Activated CD8-positive, alpha-beta T cell treated with anti-CD3 and anti-CD28 coated beads, Interleukin-2, amount 10 ng/mL, durations not matched to agents 7 days and 5 days (primary cell): ENCODE measurements around the gene SSC5D. TPM values are rescaled to one million over a fixed set of nuclear protein-coding genes. Genes with fewer than 3 reads are reported as not detected.

Experiments used
- ATAC-seq: fragments of 150-1000 bp; cut with Tn5 transposase; one replicate; pipeline ENCODE4 v1.10.0; 2021; ENCODE audit warnings: moderate library complexity
- CTCF ChIA-PET: fragments of 350-600 bp; sonication (Branson Sonifier 250); formaldehyde crosslinking; loops from one replicate; lab custom pipeline; 2021; ENCODE audit warnings: antibody characterized with exemption; lab: Charles Lee
- POLR2A ChIA-PET: fragments of 350-600 bp; sonication (Branson Sonifier 250); formaldehyde crosslinking; loops from one replicate; lab custom pipeline; 2021; ENCODE audit warnings: antibody characterized with exemption; lab: Charles Lee
- DNase-seq: peaks from one replicate; pipeline ENCODE4 v3.0.0-alpha.2; 2020
- H3K27ac Mint-ChIP-seq: one replicate; pipeline ENCODE4 v1.8.0; 2021; ENCODE audit warnings: mild to moderate bottlenecking, mixed read lengths
- H3K27me3 Mint-ChIP-seq: one replicate; pipeline ENCODE4 v1.8.0; 2021; ENCODE audit warnings: low read depth, mixed read lengths
- H3K36me3 Mint-ChIP-seq: one replicate; pipeline ENCODE4 v1.8.0; 2021; ENCODE audit warnings: low read depth, mixed read lengths
- H3K4me1 Mint-ChIP-seq: one replicate; pipeline ENCODE4 v1.8.0; 2021; ENCODE audit warnings: low read depth, mixed read lengths
- H3K4me3 Mint-ChIP-seq: one replicate; pipeline ENCODE4 v1.8.0; 2021; ENCODE audit warnings: mild to moderate bottlenecking, mixed read lengths
- H3K9me3 Mint-ChIP-seq: one replicate; pipeline ENCODE4 v1.8.0; 2022; ENCODE audit warnings: mixed read lengths; ENCODE audit not compliant: insufficient read depth
- total RNA-seq, 2 experiments: library from RNA; stranded (reverse); gene quantifications; one replicate each; pipeline ENCODE4 v1.2.3, GENCODE V29; 2021

SSC5D gene
- total RNA-seq, 2 experiments from 2014 or later, result 0.50 to 0.55 TPM

DNA sequence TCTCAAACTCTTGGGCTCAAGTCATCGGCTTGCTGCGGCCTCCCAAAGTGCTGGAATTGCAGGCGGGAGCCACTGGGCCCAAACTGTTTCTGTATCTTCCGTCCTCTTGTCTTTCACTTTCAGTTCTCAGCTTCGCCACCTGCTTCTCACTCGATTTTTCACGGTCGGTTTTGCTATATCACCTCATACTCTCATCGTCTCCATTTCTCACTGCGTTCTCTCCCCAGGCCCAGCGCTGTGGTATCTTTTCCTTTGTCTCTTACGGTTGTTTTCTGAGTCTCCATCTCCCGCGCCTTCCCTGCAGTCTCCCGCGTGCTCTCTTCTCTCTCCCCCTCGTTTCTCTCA lies 14.9 kb downstream of the SSC5D start:
- CTCF ChIA-PET, result interaction anchor here (0.7 to 3.6 kb wide), 28 partner anchors 9 to 362 kb away, joined by 3 to 75 read pairs (median 12); partner anchors contain the start of genes FIZ1, ISOC2, SSC5D and TMEM238

GRCh38 chr19:55503502-55504251 lies 15.4 kb downstream of the SSC5D start:
- Mint-ChIP-seq H3K27ac (peak overlapping the region; percentile 85), H3K36me3 (peaks cover 8% of the 10 kb centered on the region), H3K9me3 (no peaks in the 10 kb centered on the region), H3K4me1 (peaks cover 19% of the 10 kb centered on the region), H3K27me3 (no peaks in the 10 kb centered on the region), H3K4me3 (peak overlapping the region; percentile 70)
- ATAC-seq (peak; percentile 94), DNase-seq (peak; percentile 93)
- POLR2A ChIA-PET, result interaction anchor here (1.0 kb wide), 2 partner anchors 97 to 164 kb away, joined by 3 read pairs; no protein-coding TSS in a partner anchor
- CTCF ChIA-PET, result interaction anchor here (0.6 to 3.6 kb wide), 52 partner anchors 9 to 415 kb away, joined by 3 to 75 read pairs (median 5); partner anchors contain the start of genes DNAAF3, FIZ1, ISOC2 and KMT5C

More for the DNA sequence above, 14.9 kb downstream of the SSC5D start:
- peak overlapping the region; percentile 70 for H3K4me3 Mint-ChIP-seq
- POLR2A ChIA-PET, result no interaction called here
- DNase-seq, result no peak
- ATAC-seq, result no peak
- H3K4me1 Mint-ChIP-seq, result peaks cover 19% of the 10 kb centered on the region
- peak overlapping the region; percentile 85 for H3K27ac Mint-ChIP-seq
- H3K9me3 Mint-ChIP-seq, result no peaks in the 10 kb centered on the region
- peaks cover 8% of the 10 kb centered on the region for H3K36me3 Mint-ChIP-seq
- no peaks in the 10 kb centered on the region for H3K27me3 Mint-ChIP-seq

- no peak overlapping the region for H3K27ac Mint-ChIP-seq
- H3K4me1 Mint-ChIP-seq, result peaks cover 19% of the 10 kb centered on the region
- peak overlapping the region; percentile 70 for H3K4me3 Mint-ChIP-seq
- no peak for ATAC-seq
- H3K9me3 Mint-ChIP-seq, result no peaks in the 10 kb centered on the region
- no peaks in the 10 kb centered on the region for H3K27me3 Mint-ChIP-seq
- no peak for DNase-seq
- peaks cover 8% of the 10 kb centered on the region for H3K36me3 Mint-ChIP-seq
- ChIA-PET POLR2A (interaction anchor here (1.0 kb wide), 2 partner anchors 97 to 165 kb away, joined by 3 read pairs; no protein-coding TSS in a partner anchor), CTCF (interaction anchor here (0.7 to 3.6 kb wide), 48 partner anchors 8 to 416 kb away, joined by 3 to 75 read pairs (median 5); partner anchors contain the start of genes DNAAF3, FIZ1, ISOC2 and KMT5C)
Measured at GRCh38 chr19:55504252-55504603, 16.0 kb downstream of the SSC5D start.

DNA sequence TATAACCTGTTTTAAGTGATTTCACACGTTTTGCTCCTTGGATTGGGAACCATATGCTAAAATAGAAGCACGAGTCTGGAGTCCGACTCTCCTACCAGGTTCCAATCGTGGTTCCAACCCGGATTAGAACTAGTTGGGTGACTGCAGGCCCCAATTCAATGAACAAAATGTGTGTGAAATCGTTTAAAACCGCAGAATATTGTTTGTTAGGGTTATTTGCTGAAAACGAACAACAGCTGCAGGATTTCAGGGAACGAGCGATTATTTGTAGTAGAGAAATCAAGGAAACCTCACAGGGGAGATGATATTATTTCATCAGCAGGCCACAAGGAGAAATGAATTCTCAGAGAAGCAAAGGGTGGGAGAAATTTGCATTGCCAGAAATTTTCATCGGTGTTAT lies 16.7 kb downstream of the SSC5D start:
- POLR2A ChIA-PET, result no interaction called here
- CTCF ChIA-PET, result interaction anchor here (0.7 to 3.6 kb wide), 22 partner anchors 9 to 416 kb away, joined by 3 to 75 read pairs (median 12); partner anchors contain the start of genes ISOC2, KMT5C, SSC5D and ZNF865
- ATAC-seq, result no peak
- Mint-ChIP-seq H3K27ac (no peak overlapping the region), H3K4me1 (peaks cover 19% of the 10 kb centered on the region), H3K27me3 (no peaks in the 10 kb centered on the region), H3K9me3 (no peaks in the 10 kb centered on the region), H3K36me3 (peaks cover 8% of the 10 kb centered on the region), H3K4me3 (no peak overlapping the region)
- DNase-seq, result no peak

- Mint-ChIP-seq H3K4me3 (no peak overlapping the region), H3K9me3 (no peaks in the 10 kb centered on the region), H3K36me3 (peaks cover 6% of the 10 kb centered on the region), H3K27me3 (no peaks in the 10 kb centered on the region), H3K27ac (no peak overlapping the region), H3K4me1 (peaks cover 13% of the 10 kb centered on the region)
- ChIA-PET CTCF (interaction anchor here (1.0 to 1.3 kb wide), 2 partner anchors 40 to 98 kb away, joined by 4 to 7 read pairs; no protein-coding TSS in a partner anchor), POLR2A (no interaction called here)
- ATAC-seq, result no peak
- DNase-seq, result no peak
Measured at GRCh38 chr19:55508120-55508519, 19.9 kb downstream of the SSC5D start.

- DNase-seq (peak; percentile 93), ATAC-seq (peak; percentile 100)
- Mint-ChIP-seq H3K4me3 (peak overlapping the region; percentile 49), H3K36me3 (no peaks in the 10 kb centered on the region), H3K9me3 (no peaks in the 10 kb centered on the region), H3K27me3 (no peaks in the 10 kb centered on the region), H3K27ac (peak overlapping the region; percentile 73), H3K4me1 (peaks cover 5% of the 10 kb centered on the region)
- ChIA-PET POLR2A (no interaction called here), CTCF (interaction anchor here (0.6 to 1.9 kb wide), 5 partner anchors 89 to 447 kb away, joined by 3 to 28 read pairs (median 10); partner anchors contain the start of genes ZNF784 and ZNF865)
Measured at GRCh38 chr19:55516878-55517620, 28.8 kb downstream of the SSC5D start.

DNA sequence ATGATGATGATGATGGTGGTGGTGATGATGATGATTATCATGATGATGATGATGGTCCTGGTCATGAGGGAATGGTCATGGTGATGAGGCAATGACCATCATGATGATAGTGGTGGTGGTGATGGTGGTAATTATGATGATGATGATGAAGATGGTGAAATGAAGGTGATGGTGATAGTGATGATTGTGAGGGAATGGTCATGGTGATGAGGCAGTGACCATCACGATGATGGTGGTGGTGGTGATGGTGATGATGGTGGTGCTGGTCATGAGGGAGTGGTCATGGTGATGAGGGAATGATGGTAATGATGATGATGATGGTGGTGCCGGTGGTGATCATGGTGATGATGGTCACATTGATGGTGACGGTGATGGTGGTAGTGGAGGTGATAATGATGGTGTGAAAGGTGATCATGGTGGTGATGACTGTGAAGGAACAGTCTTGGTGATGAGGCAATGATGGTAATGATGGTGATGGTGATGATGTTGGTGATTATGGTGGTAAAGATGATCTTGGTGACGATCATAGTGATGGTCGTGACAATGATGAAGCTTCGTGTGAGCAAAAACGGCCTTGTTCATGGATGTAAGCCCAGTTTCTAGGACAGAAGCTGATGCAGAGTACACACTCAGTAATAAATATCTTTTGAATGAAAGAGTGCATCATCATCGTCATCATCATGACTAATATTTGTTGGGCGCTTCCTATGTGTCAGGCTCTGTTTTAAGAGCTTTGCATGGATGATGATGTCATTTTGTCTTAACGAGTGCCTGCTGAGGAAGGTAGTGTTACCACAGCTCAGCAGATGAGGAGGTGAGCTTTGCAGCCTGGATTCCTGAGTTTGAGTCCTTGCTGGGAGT lies 31.4 kb downstream of the SSC5D start:
- Mint-ChIP-seq H3K27me3 (no peaks in the 10 kb centered on the region), H3K9me3 (no peaks in the 10 kb centered on the region), H3K4me3 (no peak overlapping the region), H3K27ac (no peak overlapping the region), H3K4me1 (peaks cover 5% of the 10 kb centered on the region), H3K36me3 (no peaks in the 10 kb centered on the region)
- POLR2A ChIA-PET, result no interaction called here
- DNase-seq (no peak), ATAC-seq (no peak)
- CTCF ChIA-PET, result interaction anchor here (1.0 to 1.2 kb wide), 2 partner anchors 86 to 111 kb away, joined by 4 to 5 read pairs; partner anchors contain the start of gene ZNF865

- POLR2A ChIA-PET, result no interaction called here
- Mint-ChIP-seq H3K9me3 (no peaks in the 10 kb centered on the region), H3K27ac (no peak overlapping the region), H3K27me3 (no peaks in the 10 kb centered on the region), H3K4me3 (no peak overlapping the region), H3K36me3 (no peaks in the 10 kb centered on the region), H3K4me1 (peaks cover 5% of the 10 kb centered on the region)
- no peak for ATAC-seq
- DNase-seq, result no peak
- CTCF ChIA-PET, result interaction anchor here (1.2 kb wide), 1 partner anchor 85 kb away, joined by 5 read pairs; the partner anchor contains the start of gene ZNF865
Measured at GRCh38 chr19:55520691-55521292, 32.6 kb downstream of the SSC5D start.

GRCh38 chr19:55525289-55526101 lies 37.3 kb downstream of the SSC5D start:
- Mint-ChIP-seq H3K4me1 (no peaks in the 10 kb centered on the region), H3K27me3 (no peaks in the 10 kb centered on the region), H3K9me3 (no peaks in the 10 kb centered on the region), H3K4me3 (no peak overlapping the region), H3K36me3 (no peaks in the 10 kb centered on the region), H3K27ac (no peak overlapping the region)
- ChIA-PET CTCF (interaction anchor here (1.1 kb wide), 1 partner anchor 81 kb away, joined by 3 read pairs; no protein-coding TSS in a partner anchor), POLR2A (no interaction called here)
- DNase-seq, result no peak
- no peak for ATAC-seq
